GM18870 (cell line): ENCODE data around the gene SLC12A1.

ENCODE experiments used
- ATAC-seq: cut with Tn5 transposase; IDR thresholded peaks from one replicate; pipeline ENCODE4 v1.9.1; 2021; ENCODE audit warnings: moderate library complexity; ENCODE audit not compliant: unreplicated experiment

The SLC12A1 gene

DNA sequence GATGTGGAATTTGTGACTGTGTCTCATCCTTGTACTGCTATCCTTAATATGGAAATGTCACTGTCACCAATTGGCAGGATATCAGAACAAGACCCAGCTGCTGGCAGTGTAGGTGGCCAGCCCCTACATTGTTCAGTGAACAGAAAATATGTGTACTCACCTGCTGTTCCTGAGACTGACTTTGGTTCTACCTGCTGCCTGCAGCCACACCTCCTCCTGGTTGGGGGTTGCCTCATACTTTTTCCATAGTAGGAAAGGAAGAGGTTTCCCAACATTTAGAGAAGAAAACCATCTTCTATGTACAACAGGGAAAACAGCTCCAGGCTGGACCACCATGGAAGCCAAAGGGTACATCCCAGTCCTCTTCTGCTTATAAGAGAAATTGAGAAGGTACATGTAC, 35.9 kb downstream of the SLC12A1 start:
- no peak for ATAC-seq

- no peak for ATAC-seq
These were observed 36.4 kb downstream of the SLC12A1 start for GRCh38 chr15:48242535-48242934.

GRCh38 chr15:48244921-48245320, 38.8 kb downstream of the SLC12A1 start:
- no peak for ATAC-seq

DNA sequence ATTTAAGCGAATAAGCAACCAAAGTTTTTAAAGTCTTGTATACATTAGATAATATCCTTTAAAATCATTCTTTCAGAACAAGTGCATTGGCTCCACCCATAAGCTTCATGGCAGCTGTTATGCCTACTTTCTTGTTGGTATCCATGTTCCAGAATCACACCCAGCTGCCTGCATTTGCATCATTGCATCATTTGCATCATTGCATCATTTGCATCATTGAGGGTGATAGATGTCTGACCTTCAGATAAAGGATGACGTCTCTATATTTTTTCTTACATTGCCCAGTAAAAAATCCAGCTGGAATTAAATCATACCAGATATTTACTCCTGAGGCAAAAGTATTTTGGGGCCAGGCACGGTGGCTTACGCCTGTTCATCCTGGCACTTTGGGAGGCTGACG, 42.3 kb downstream of the SLC12A1 start:
- no peak for ATAC-seq

DNA sequence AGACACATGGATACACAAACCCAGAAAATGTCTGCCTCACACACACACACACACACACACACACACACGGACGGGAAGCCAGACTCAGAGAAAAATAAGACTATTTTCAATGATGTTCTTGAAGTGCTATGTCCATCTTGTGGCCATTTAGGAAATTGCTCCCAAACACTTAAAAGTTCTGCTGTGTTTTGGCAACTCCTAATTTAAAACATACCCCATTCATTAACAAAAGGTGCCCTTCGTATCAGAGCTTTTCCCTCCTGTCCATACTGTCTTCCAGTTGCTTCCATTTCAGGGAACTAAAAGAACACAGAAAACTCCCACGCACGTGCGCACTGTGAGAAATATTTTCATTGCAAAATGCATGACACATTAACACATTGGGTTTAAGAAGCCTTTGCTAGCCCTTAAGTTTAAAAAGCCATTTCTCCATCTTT, 44.6 kb downstream of the SLC12A1 start:
- no peak for ATAC-seq

GRCh38 chr15:48253172-48253571, 47.1 kb downstream of the SLC12A1 start:
- ATAC-seq, result no peak

GRCh38 chr15:48265135-48265534, 59.0 kb downstream of the SLC12A1 start:
- no peak for ATAC-seq

GRCh38 chr15:48266024-48266689, 60.1 kb downstream of the SLC12A1 start:
- no peak for ATAC-seq

DNA sequence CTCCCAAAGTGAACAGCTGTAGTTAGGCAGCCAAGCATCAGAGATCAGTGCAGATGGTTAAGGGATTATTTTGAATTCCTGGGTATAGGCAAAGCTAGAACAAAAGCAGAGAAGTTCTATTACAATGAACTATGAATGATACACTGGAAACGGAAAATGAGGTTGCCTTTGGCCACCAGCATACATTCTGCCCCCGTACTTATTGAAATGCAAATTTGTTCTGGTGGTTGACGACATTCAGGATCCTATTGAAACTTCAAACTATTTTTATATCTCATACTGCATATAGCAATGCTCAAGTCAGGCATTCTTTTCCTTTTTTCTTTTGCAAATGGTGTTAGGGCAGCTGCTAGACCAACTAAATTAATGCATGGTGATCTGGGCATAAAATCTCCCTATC, 61.7 kb downstream of the SLC12A1 start:
- no peak for ATAC-seq

DNA sequence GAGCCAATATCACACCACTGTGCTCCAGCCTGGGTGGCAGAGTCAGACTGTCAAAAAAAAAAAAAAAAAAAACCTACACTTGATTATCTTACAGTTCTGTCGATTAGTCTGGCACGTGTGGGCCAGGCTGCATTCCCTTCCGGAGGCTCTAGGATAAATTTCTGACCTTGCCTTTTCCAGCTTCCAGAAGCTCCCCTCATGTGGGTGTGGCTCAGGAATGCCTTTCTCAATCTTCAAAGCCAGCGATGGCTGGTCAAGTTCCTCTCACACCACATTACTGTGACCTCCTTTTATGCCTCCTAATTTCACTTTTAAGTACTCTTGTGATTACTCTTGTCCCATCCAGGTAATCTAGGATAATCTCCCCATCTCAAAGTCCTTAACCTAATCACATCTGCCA, 66.9 kb downstream of the SLC12A1 start:
- ATAC-seq, result no peak

GRCh38 chr15:48278666-48279065, 72.6 kb downstream of the SLC12A1 start:
- ATAC-seq, result no peak

- no peak for ATAC-seq
These were observed 73.5 kb downstream of the SLC12A1 start for GRCh38 chr15:48279608-48280007.

DNA sequence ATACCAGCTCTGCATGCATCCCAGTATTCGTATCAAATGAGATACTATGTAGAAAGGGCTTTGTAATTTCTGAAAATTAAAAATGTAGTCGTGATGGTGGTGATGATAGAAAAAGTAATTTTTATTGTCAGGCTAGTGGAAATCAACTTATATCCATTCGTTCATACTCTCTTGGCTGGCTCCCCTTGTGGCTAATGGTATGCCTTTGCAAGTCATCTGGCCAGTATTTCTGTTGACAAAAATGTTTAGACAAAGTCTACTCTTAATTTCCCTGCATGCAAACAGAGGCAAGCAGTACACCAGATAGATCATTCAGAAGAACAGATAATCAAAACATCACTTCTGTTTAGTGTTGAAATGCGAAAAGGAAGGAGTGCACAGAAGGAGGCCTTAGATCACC, 75.6 kb downstream of the SLC12A1 start:
- ATAC-seq, result no peak

GRCh38 chr15:48282216-48282615, 76.1 kb downstream of the SLC12A1 start:
- no peak for ATAC-seq

GRCh38 chr15:48283396-48284145, 77.5 kb downstream of the SLC12A1 start:
- no peak for ATAC-seq

- peak; percentile 67 for ATAC-seq
These were observed 79.5 kb downstream of the SLC12A1 start for GRCh38 chr15:48285329-48286214.

- no peak for ATAC-seq
These were observed 83.5 kb downstream of the SLC12A1 start for GRCh38 chr15:48289628-48290027.

- ATAC-seq, result no peak
These were observed 86.4 kb downstream of the SLC12A1 start for GRCh38 chr15:48292458-48292857.

GRCh38 chr15:48297668-48298067, 91.6 kb downstream of the SLC12A1 start:
- no peak for ATAC-seq

DNA sequence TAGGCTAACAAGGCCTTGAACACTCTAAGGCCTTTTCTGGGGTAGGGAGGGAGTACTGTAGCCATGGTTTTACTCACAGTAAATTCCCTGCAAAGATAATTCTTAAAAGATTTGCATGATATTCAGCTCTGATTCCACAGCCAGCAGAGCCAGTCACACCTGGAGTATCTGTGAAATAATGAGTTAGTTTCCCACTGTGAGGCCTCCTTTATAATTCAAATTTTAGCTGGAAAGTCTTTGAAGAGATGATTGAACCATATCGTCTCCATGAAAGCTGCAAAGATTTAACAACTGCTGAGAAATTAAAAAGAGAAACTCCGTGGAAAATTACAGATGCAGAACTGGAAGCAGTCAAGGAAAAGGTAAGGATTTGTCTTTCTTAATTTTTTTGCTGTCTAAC, 92.8 kb downstream of the SLC12A1 start:
- no peak for ATAC-seq

DNA sequence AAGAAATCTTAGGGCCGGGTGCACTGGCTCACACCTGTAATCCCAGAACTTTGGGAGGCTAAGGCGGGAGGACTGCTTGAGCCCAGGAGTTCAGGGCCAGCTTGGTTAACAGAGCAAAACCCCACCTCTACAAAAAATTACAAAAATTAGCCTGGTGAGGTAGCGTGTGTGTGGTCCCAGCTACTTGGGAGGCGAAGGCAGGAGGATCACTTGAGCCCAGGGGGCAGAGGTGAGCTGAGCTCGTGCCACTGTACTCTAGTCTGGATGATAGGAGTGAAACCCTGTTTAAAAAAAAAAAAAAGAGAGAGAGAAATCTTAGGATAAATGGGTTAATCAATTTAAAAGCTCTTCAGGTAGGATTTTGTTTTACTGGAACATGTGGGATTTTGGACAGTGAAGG, 93.9 kb downstream of the SLC12A1 start:
- ATAC-seq, result no peak

GRCh38 chr15:48304398-48304797, 98.3 kb downstream of the SLC12A1 start:
- ATAC-seq, result no peak
